Subcutaneous adipose tissue (tissue), 4 donors: ENCODE data around the gene CD200R1L. TPM values are rescaled to one million over a fixed set of nuclear protein-coding genes. Genes with fewer than 3 reads are reported as not detected.

Experiments used
- CTCF ChIP-seq: fragments of 450-650 bp; IDR thresholded peaks from one replicate; pipeline ENCODE4 v1.5.1; 2016; ENCODE audit warnings: low read depth, mild to moderate bottlenecking, control low read depth, antibody characterized with exemption, moderate library complexity
- total RNA-seq, 4 donors: library from RNA; depleted of rRNA; stranded (reverse); fragments of >200 nt; gene quantifications; one replicate each; pipeline ENCODE4 v1.1.0, GENCODE V29; 2016

Gene CD200R1L
- total RNA-seq, 4 donors from 2014 or later: not detected

GRCh38 chr3:112811917-112812660, 34.6 kb downstream of the CD200R1L start:
- TF ChIP-seq CTCF: no peak

GRCh38 chr3:112811131-112811884, 35.4 kb downstream of the CD200R1L start:
- no peak for TF ChIP-seq CTCF

- TF ChIP-seq CTCF: no peak
Observed at GRCh38 chr3:112810561-112810960, 36.1 kb downstream of the CD200R1L start.

GRCh38 chr3:112808136-112808535, 38.5 kb downstream of the CD200R1L start:
- TF ChIP-seq CTCF: no peak

- no peak for TF ChIP-seq CTCF
Observed at GRCh38 chr3:112807685-112808084, 39.0 kb downstream of the CD200R1L start.

- TF ChIP-seq CTCF: no peak
Observed at GRCh38 chr3:112806903-112807302, 39.8 kb downstream of the CD200R1L start.

- TF ChIP-seq CTCF: no peak
Observed at GRCh38 chr3:112805126-112805525, 41.5 kb downstream of the CD200R1L start.
